ENCODE results near the gene GPR141. TPM values are rescaled to one million over a fixed set of nuclear protein-coding genes. Genes with fewer than 3 reads are reported as not detected.

The GPR141 gene
- total RNA-seq, 1 experiment from 2014 or later: not detected

DNA sequence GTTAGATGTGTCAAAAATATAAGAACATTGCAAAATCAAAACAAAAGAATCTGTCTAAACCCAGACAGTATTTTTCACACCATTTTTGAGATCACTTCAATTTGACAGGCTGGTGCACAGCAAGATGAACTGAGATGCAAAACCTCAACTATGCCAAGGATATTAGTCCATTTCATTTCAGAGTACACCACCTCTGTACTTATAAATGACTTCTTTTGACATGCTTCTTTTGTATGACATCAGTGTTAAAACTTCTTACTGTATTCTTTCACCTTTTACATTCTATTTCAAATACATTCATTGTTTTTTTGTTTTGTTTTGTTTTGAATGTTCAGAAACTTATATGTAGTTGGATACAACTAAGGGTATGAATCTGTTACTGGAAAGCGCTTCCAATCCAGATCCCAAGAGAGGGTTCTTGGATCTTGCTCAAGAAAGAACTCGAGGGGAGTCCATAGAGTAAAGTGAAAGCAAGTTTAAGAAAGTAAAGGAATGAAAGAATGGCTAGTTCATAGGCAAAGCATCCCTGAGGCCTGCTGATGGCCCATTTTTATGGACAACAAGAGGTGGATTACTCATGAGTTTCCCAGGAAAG, 23.5 kb upstream of the GPR141 start:
- Histone ChIP-seq H3K4me2 (ENCODE audit: low read length) (no peak overlapping the region), H3K27ac (ENCODE audit: low read length) (no peak overlapping the region), H2AFZ (ENCODE audit: low read length) (no peak overlapping the region), H3K9me3 (ENCODE audit: low read length) (no peaks in the 10 kb centered on the region), H3K4me3 (ENCODE audit: low read length) (no peak overlapping the region), H3K36me3 (ENCODE audit: low read depth, low read length) (no peaks in the 10 kb centered on the region), H3K4me1 (ENCODE audit: insufficient read depth, low read length) (no peaks in the 10 kb centered on the region), H3K79me2 (ENCODE audit: low read length) (no peaks in the 10 kb centered on the region), H3K27me3 (ENCODE audit: low read length) (no peaks in the 10 kb centered on the region), H3F3A (ENCODE audit: low read length, unreplicated experiment) (no peaks in the 10 kb centered on the region), H4K20me1 (ENCODE audit: low read length) (no peaks in the 10 kb centered on the region), H3K9ac (ENCODE audit: low read length) (no peak overlapping the region), H3K9me2 (replicated peaks; ENCODE audit: low read length) (no peaks in the 10 kb centered on the region)
- TF ChIP-seq EZH2 (IDR thresholded peaks at IDR 0.05; ENCODE audit: low read length, unreplicated experiment): no peak
- TF ChIP-seq EZH2phosphoT487 (IDR thresholded peaks at IDR 0.05; ENCODE audit: borderline replicate concordance, low read length): no peak
- TF ChIP-seq, protein P1, sequence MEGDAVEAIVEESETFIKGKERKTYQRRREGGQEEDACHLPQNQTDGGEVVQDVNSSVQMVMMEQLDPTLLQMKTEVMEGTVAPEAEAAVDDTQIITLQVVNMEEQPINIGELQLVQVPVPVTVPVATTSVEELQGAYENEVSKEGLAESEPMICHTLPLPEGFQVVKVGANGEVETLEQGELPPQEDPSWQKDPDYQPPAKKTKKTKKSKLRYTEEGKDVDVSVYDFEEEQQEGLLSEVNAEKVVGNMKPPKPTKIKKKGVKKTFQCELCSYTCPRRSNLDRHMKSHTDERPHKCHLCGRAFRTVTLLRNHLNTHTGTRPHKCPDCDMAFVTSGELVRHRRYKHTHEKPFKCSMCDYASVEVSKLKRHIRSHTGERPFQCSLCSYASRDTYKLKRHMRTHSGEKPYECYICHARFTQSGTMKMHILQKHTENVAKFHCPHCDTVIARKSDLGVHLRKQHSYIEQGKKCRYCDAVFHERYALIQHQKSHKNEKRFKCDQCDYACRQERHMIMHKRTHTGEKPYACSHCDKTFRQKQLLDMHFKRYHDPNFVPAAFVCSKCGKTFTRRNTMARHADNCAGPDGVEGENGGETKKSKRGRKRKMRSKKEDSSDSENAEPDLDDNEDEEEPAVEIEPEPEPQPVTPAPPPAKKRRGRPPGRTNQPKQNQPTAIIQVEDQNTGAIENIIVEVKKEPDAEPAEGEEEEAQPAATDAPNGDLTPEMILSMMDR (conservative IDR thresholded peaks at IDR 0.05; ENCODE audit: low read depth, low read length): no peak
- BruUV-seq (replicated peaks): no TSS peak
- ChIA-PET POLR2A (ENCODE audit: unreplicated experiment) (no interaction called here), CTCF (no interaction called here)
- DNase-seq: no peak
- ATAC-seq: no peak
- intact Hi-C loops (cut with micrococcal nuclease): no loop called here

DNA sequence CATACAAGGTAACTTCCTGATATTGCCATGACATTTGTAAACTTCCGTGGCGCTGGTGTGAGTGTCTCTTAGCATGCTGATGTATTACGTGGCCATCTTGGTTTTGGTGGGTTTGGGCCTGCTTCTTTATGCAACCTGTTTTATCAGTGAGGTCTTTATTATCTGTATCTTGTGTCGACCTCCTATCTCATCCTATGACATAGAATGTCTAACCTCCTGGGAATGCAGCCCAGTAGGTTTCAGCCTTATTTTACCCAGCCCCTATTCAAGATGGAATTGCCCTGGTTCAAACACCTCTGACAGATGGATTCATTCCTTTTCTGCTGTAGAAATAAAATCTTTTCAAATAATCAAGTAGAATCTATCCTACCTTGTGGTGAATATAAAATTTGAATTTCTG, 23.0 kb upstream of the GPR141 start:
- H2AFZ ChIP-seq (ENCODE audit: low read length): no peak overlapping the region
- DNase-seq (no peak), ATAC-seq (no peak)
- H3K9me2 ChIP-seq (replicated peaks; ENCODE audit: low read length): no peaks in the 10 kb centered on the region
- H3F3A ChIP-seq (ENCODE audit: low read length, unreplicated experiment): no peaks in the 10 kb centered on the region
- H3K9me3 ChIP-seq (ENCODE audit: low read length): no peaks in the 10 kb centered on the region
- no peaks in the 10 kb centered on the region for H4K20me1 ChIP-seq (ENCODE audit: low read length)
- no peak overlapping the region for H3K9ac ChIP-seq (ENCODE audit: low read length)
- no peaks in the 10 kb centered on the region for H3K79me2 ChIP-seq (ENCODE audit: low read length)
- intact Hi-C loops (cut with micrococcal nuclease): no loop called here
- H3K27me3 ChIP-seq (ENCODE audit: low read length): no peaks in the 10 kb centered on the region
- H3K4me1 ChIP-seq (ENCODE audit: insufficient read depth, low read length): no peaks in the 10 kb centered on the region
- ChIA-PET POLR2A (ENCODE audit: unreplicated experiment) (no interaction called here), CTCF (no interaction called here)
- H3K36me3 ChIP-seq (ENCODE audit: low read depth, low read length): no peaks in the 10 kb centered on the region
- no peak for TF ChIP-seq EZH2phosphoT487 (IDR thresholded peaks at IDR 0.05; ENCODE audit: borderline replicate concordance, low read length)
- TF ChIP-seq, protein P1 (conservative IDR thresholded peaks at IDR 0.05; ENCODE audit: low read depth, low read length): no peak
- TF ChIP-seq EZH2 (IDR thresholded peaks at IDR 0.05; ENCODE audit: low read length, unreplicated experiment): no peak
- H3K4me2 ChIP-seq (ENCODE audit: low read length): no peak overlapping the region
- no peak overlapping the region for H3K4me3 ChIP-seq (ENCODE audit: low read length)
- H3K27ac ChIP-seq (ENCODE audit: low read length): no peak overlapping the region
- BruUV-seq (replicated peaks): no TSS peak

DNA sequence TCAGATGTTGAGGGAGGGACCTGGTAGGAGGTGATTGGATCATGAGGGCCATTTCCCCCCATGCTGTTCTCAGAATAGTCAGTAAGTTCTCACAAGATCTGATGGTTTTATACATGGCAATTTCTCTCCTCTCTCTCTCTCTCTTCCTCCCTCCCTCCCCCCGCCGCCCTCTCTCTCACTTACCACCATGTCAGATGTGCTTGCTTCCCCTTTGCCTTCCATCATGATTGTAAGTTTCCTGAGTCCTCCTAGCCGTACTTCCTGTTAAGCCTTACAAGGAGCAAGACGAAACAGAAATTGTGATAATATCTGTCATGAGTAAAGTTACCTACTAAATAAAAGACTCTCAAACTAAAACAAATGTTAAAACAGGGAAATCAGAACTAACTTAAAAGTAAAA, 19.9 kb upstream of the GPR141 start:
- Histone ChIP-seq H3K9me3 (ENCODE audit: low read length) (no peaks in the 10 kb centered on the region), H4K20me1 (ENCODE audit: low read length) (no peaks in the 10 kb centered on the region), H3K4me3 (ENCODE audit: low read length) (no peak overlapping the region), H3K27me3 (ENCODE audit: low read length) (no peaks in the 10 kb centered on the region), H3K9ac (ENCODE audit: low read length) (no peak overlapping the region), H3K79me2 (ENCODE audit: low read length) (no peaks in the 10 kb centered on the region), H3K9me2 (replicated peaks; ENCODE audit: low read length) (no peaks in the 10 kb centered on the region), H3F3A (ENCODE audit: low read length, unreplicated experiment) (no peaks in the 10 kb centered on the region), H2AFZ (ENCODE audit: low read length) (no peak overlapping the region), H3K4me1 (ENCODE audit: insufficient read depth, low read length) (no peaks in the 10 kb centered on the region), H3K27ac (ENCODE audit: low read length) (no peak overlapping the region), H3K4me2 (ENCODE audit: low read length) (no peak overlapping the region), H3K36me3 (ENCODE audit: low read depth, low read length) (no peaks in the 10 kb centered on the region)
- ChIA-PET CTCF (no interaction called here), POLR2A (ENCODE audit: unreplicated experiment) (no interaction called here)
- intact Hi-C loops (cut with micrococcal nuclease): no loop called here
- no peak for DNase-seq
- ATAC-seq: no peak
- BruUV-seq (replicated peaks): no TSS peak
- TF ChIP-seq EZH2phosphoT487 (IDR thresholded peaks at IDR 0.05; ENCODE audit: borderline replicate concordance, low read length) (no peak), EZH2 (IDR thresholded peaks at IDR 0.05; ENCODE audit: low read length, unreplicated experiment) (no peak)
- TF ChIP-seq, protein P1 (conservative IDR thresholded peaks at IDR 0.05; ENCODE audit: low read depth, low read length): no peak
